Measurements from ENCODE around the gene NLRC5.

Gene NLRC5

DNA sequence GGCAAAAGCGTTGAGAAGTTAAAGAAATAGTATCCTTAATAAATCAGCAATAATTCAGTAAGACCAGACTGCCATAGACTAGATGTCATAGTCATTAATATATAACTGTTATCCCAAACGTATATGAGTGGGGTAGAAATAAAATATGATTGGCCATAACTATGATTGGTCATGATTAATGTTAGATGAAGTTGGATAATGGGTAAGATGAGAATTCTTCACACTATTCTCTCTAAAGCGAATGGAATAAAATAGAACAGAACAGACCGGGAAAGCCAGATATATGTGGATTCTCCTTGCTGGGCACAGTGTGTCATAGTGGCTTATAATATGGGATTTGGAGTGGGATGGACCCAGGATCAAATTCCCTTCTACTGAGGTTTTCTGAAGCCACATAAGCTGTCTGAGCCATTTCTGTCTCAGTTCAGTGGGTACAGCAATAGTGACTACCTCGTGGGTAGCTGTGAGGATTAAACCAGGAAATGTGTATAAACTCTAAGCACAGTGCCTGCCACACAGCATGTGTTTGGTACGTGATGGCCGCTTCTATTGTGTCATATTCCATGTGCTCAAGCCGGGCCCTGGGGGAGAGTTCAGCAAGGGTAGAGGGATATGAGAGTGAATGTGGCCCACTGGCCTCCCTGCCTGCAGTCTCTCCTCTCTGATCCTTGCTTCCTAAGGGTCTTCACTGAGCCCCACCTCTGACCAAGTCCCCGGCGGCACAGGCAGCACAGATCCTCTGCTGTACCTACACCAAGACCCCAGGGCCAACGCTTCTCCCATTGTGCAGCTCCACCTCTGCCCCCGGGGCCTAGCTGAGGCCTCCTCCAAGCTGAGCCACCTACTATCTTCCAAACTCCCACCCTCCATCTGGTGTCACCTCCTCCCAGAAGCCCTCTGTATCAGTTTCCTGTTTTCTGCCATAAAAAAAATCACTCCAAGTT, 23.9 kb upstream of the NLRC5 start:
- CTCF ChIA-PET = interaction anchor here (0.6 to 2.1 kb wide), 7 partner anchors 7 to 81 kb away, joined by 3 to 15 read pairs (median 4); no protein-coding TSS in a partner anchor
- DNase-seq (ENCODE audit: extremely low spot score) = no peak
- POLR2A ChIA-PET = no interaction called here
- TF ChIP-seq CTBP1 (IDR thresholded peaks at IDR 0.05; ENCODE audit: borderline replicate concordance) (no peak), FOXK2 (IDR thresholded peaks at IDR 0.05) (no peak)

DNA sequence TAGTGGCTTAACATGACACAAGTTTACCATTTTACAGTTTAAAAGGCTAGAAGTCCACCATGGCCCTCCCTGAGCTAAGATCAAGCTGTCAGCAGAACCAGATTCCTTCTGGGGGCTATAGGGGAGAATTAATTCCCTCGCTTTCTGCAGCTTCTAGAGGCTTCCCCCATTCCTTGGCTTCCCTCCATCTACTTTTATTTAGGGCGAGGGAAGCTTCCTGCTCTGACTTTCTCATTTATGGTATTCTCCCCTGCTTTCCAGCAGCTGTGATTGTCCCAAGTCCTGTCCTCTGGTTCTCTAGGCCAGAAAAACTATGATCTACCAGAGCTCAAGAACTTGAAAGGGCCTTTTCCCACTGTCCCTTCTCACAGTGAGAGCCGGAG, 23.3 kb upstream of the NLRC5 start:
- no peak for DNase-seq (ENCODE audit: extremely low spot score)
- POLR2A ChIA-PET = no interaction called here
- CTCF ChIA-PET = interaction anchor here (1.1 to 1.2 kb wide), 2 partner anchors 16 to 80 kb away, joined by 3 to 4 read pairs; no protein-coding TSS in a partner anchor
- TF ChIP-seq LEF1 (IDR thresholded peaks at IDR 0.05; ENCODE audit: borderline replicate concordance) = no peak
- no peak for TF ChIP-seq FOXK2 (IDR thresholded peaks at IDR 0.05)

DNA sequence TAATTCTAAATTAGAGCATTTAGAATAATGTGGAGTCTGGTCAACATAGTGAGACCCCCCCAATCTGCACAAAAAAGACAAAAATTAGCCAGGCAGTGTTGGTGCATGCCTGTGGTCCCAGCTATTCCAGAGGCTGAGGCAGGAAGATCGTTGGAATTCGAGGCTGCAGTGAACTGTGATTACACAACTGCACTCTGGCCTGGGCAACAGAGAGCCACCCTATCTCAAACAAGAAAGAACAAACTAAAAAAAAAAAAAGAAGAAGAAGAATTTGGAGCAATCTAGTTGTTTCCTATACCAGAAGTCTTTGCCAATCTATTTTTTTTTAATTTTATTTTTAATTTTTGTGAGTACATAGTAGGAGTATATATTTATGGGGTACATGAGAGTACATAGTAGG, 21.6 kb upstream of the NLRC5 start:
- no peak for DNase-seq (ENCODE audit: extremely low spot score)
- ChIA-PET POLR2A (no interaction called here), CTCF (interaction anchor here (1.4 kb wide), 1 partner anchor 78 kb away, joined by 6 read pairs; no protein-coding TSS in a partner anchor)
- no peak for TF ChIP-seq ELF4 (IDR thresholded peaks at IDR 0.05)
- no peak for TF ChIP-seq FOXM1 (IDR thresholded peaks at IDR 0.05; ENCODE audit: borderline replicate concordance)
- TF ChIP-seq HDGF (IDR thresholded peaks at IDR 0.05; ENCODE audit: borderline replicate concordance) = no peak
- no peak for TF ChIP-seq LEF1 (IDR thresholded peaks at IDR 0.05; ENCODE audit: borderline replicate concordance)
- no peak for TF ChIP-seq TARDBP (IDR thresholded peaks at IDR 0.05)
- TF ChIP-seq ZNF384 (IDR thresholded peaks at IDR 0.05) = no peak
- TF ChIP-seq NFRKB (IDR thresholded peaks at IDR 0.05) = no peak
- no peak for TF ChIP-seq FOXK2 (IDR thresholded peaks at IDR 0.05)
- no peak for TF ChIP-seq L3MBTL2 (conservative IDR thresholded peaks at IDR 0.05)
- no peak for TF ChIP-seq FOXA1 (IDR thresholded peaks at IDR 0.05)
- no peak for TF ChIP-seq SUZ12 (IDR thresholded peaks at IDR 0.05)
- no peak for TF ChIP-seq CTBP1 (IDR thresholded peaks at IDR 0.05; ENCODE audit: borderline replicate concordance)
- TF ChIP-seq, protein P1, sequence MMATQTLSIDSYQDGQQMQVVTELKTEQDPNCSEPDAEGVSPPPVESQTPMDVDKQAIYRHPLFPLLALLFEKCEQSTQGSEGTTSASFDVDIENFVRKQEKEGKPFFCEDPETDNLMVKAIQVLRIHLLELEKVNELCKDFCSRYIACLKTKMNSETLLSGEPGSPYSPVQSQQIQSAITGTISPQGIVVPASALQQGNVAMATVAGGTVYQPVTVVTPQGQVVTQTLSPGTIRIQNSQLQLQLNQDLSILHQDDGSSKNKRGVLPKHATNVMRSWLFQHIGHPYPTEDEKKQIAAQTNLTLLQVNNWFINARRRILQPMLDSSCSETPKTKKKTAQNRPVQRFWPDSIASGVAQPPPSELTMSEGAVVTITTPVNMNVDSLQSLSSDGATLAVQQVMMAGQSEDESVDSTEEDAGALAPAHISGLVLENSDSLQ (IDR thresholded peaks at IDR 0.05) = no peak
- TF ChIP-seq SP1 (IDR thresholded peaks at IDR 0.05) = no peak

DNA sequence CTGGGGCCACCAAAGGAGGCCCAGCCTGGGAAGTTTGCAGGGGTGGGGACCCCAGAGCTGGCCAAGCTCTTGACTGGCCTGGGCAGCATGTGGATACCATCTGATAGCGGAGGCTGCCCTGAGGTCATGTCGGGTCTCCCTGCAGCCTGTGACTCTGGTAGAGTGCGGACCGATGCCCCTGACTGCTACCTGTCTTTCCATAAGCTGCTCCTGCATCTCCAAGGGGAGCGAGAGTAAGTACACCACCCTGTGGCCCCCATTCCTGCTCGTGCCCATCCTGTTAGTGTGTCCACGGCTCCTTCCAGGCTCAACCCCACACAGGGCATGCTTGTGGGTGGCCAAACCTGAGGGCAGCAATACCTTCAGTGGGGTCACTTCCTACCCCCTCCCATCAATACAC, 19.6 kb upstream of the NLRC5 start:
- DNase-seq (ENCODE audit: extremely low spot score) = no peak
- ChIA-PET POLR2A (no interaction called here), CTCF (no interaction called here)
- no peak for TF ChIP-seq FOXA1 (IDR thresholded peaks at IDR 0.05)

DNA sequence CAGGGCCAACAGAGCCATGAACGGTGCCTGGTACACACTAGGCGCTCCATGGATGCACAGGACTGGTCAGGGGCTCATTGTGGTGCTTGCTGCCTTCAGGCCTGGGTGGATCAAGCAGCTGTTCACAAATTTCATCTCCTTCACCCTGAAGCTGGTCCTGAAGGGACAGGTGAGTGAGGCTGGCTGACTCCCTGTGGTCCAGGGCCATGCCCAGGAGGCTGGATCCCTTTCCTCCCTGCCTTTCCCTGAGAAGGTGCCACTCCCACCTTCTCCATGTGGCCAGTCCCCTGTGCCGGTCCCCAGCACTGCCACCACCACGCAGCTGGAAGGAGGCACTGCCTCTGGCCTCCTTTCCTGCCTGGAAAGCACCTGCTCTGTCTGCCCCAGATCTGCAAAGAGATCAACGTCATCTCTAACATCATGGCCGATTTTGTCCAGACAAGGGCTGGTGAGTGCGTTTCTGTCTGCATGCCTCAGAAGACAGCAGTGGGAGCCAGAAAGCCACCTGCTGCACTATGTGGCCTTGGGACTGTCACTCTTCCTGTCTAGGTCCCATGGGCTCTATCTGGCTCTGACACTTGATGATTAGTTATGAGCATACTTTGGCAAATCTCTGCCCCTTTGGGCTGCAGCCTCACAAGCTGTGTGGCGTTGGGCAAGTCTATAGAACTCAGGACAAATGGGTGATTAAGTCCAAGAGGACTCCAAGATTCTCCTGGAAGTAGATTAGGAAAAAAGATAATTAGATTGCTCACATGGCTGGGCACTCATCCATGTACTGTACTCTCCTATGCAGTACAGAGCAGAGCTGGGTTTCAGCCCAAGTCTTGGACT, 18.2 kb upstream of the NLRC5 start:
- DNase-seq (ENCODE audit: extremely low spot score) = no peak
- ChIA-PET CTCF (no interaction called here), POLR2A (no interaction called here)
- TF ChIP-seq ARNT (IDR thresholded peaks at IDR 0.05) = no peak
- TF ChIP-seq LEF1 (IDR thresholded peaks at IDR 0.05; ENCODE audit: borderline replicate concordance) = no peak
- no peak for TF ChIP-seq CTBP1 (IDR thresholded peaks at IDR 0.05; ENCODE audit: borderline replicate concordance)
- TF ChIP-seq ELF4 (IDR thresholded peaks at IDR 0.05) = no peak
- no peak for TF ChIP-seq L3MBTL2 (conservative IDR thresholded peaks at IDR 0.05)
- TF ChIP-seq HDGF (IDR thresholded peaks at IDR 0.05; ENCODE audit: borderline replicate concordance) = no peak
- TF ChIP-seq ZNF384 (IDR thresholded peaks at IDR 0.05) = no peak
- TF ChIP-seq, protein P1 (IDR thresholded peaks at IDR 0.05) = no peak
- no peak for TF ChIP-seq SP1 (IDR thresholded peaks at IDR 0.05)
- TF ChIP-seq BHLHE40 (IDR thresholded peaks at IDR 0.05; ENCODE audit: borderline replicate concordance) = no peak
- TF ChIP-seq FOXA1 (IDR thresholded peaks at IDR 0.05) = no peak

DNA sequence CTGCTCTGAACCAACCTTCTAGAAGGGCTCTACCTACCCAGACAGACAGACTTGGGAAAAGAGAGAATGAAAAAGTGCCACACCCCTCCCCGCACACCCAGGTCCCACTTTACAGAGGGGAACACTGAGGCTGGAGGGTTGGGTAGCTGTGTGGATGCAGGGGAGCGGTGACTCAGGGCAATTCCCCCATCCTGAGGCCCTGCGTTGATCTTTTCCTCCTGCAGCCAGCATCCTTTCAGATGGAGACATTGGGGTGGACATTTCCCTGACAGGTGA, 17.7 kb upstream of the NLRC5 start:
- DNase-seq (ENCODE audit: extremely low spot score) = no peak
- CTCF ChIA-PET = no interaction called here
- POLR2A ChIA-PET = no interaction called here
- TF ChIP-seq LEF1 (IDR thresholded peaks at IDR 0.05; ENCODE audit: borderline replicate concordance) (no peak), ARNT (IDR thresholded peaks at IDR 0.05) (no peak), FOXA1 (IDR thresholded peaks at IDR 0.05) (no peak), SP1 (IDR thresholded peaks at IDR 0.05) (no peak), FOXK2 (IDR thresholded peaks at IDR 0.05) (no peak), HDGF (IDR thresholded peaks at IDR 0.05; ENCODE audit: borderline replicate concordance) (no peak), CTBP1 (IDR thresholded peaks at IDR 0.05; ENCODE audit: borderline replicate concordance) (no peak), FOXM1 (IDR thresholded peaks at IDR 0.05; ENCODE audit: borderline replicate concordance) (no peak), BHLHE40 (IDR thresholded peaks at IDR 0.05; ENCODE audit: borderline replicate concordance) (no peak), TARDBP (IDR thresholded peaks at IDR 0.05) (no peak), ELF4 (IDR thresholded peaks at IDR 0.05) (no peak), NFRKB (IDR thresholded peaks at IDR 0.05) (no peak), ZNF384 (IDR thresholded peaks at IDR 0.05) (no peak), L3MBTL2 (conservative IDR thresholded peaks at IDR 0.05) (no peak)
- TF ChIP-seq, protein P1 (IDR thresholded peaks at IDR 0.05) = no peak
